A549 (cell line): ENCODE data around the gene PADI2.

ENCODE experiments used
- CBX8 ChIP-seq: fragments of 200-600 bp; sonication (generic); IDR thresholded peaks from 2 replicates; pipeline ENCODE4 v1.6.1; 2016
- CTCF ChIP-seq: fragments of >200 bp; sonication (Bioruptor Twin); formaldehyde crosslinking; IDR thresholded peaks from 3 replicates; pipeline ENCODE4 v1.5.1; 2016
- POLR2A ChIP-seq: IDR thresholded peaks from 2 replicates; pipeline ENCODE4 v1.6.1; 2012; ENCODE audit warnings: mild to moderate bottlenecking, low read length
- RNF2 ChIP-seq: fragments of 200-600 bp; sonication (generic); IDR thresholded peaks from 2 replicates; pipeline ENCODE4 v1.6.1; 2016; ENCODE audit warnings: low read depth, mild to moderate bottlenecking, antibody characterized with exemption, moderate library complexity, borderline replicate concordance

DNA sequence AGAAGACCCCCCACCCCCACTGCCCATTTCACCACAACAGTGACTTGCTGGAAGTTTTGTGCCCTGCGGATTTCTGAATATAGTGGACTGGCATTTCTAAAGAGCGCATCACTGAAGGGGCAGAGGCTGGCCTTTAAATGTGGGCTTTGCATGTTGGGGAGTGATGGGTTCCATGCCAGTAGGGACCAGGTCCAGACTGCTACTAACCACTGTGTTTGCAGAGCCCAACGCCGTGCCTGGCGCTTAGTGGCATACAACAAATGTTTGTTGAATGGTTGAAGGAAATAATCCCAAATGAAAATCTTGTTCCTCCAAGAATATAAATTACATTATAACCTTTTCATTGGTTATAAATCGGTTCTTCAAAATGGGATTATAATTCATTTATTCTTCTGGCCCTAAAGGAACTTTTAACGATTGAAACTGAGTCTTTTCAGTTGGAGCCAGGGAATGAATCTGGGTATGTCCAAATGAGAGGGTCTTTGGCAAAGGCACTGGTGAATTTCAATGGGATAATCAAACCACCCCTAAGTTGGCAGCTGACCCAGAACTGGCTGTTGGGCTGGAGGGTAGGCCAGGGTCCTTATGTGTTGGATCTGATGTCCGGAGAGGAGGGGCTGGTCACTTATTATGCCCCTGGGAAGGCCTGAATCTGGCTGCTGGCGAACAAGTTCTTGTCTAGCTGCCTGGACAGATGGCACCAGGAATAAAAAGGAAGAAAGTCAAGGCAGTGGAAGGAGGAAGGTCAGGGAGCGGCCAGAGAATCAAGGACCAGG, 51.6 kb downstream of the PADI2 start:
- no peak for TF ChIP-seq CTCF
- TF ChIP-seq RNF2 = no peak
- no peak for TF ChIP-seq CBX8
- no peak for TF ChIP-seq POLR2A
